GM12878 (cell line): ENCODE results near the gene KRI1. TPM values are rescaled to one million over a fixed set of nuclear protein-coding genes. Genes with fewer than 3 reads are reported as not detected.

Experiments
- ATAC-seq: fragments of 200-7000 bp; cut with Tn5 transposase; 3 replicates; pipeline ENCODE4 v1.9.1; 2020; ENCODE audit warnings: mild to moderate bottlenecking, moderate library complexity
- BruUV-seq: library from RNA; stranded (reverse); fragments of 400-500 nt; replicated peaks from 2 replicates; lab custom pipeline; 2021; lab: Mats Ljungman, UMichigan
- CTCF ChIA-PET: fragments of 300-600 bp; sonication (Branson Sonifier 250); formaldehyde crosslinking; extraction: SDS; loops from one replicate; lab custom pipeline; 2021; ENCODE audit warnings: inconsistent platforms; lab: Yijun Ruan, JAX
- POLR2A ChIA-PET: fragments of 350-600 bp; formaldehyde crosslinking; extraction: SDS; loops from one replicate; lab custom pipeline; 2021; ENCODE audit warnings: inconsistent platforms; lab: Charles Lee
- RAD21 ChIA-PET: fragments of 300-600 bp; sonication (Branson Sonifier 250); formaldehyde crosslinking; loops from one replicate; lab custom pipeline; 2023; ENCODE audit warnings: antibody characterized with exemption; ENCODE audit not compliant: unreplicated experiment; lab: Charles Lee
- SMC1A ChIA-PET: fragments of 300-600 bp; sonication (Branson Sonifier 250); formaldehyde crosslinking; loops from one replicate; lab custom pipeline; 2023; ENCODE audit not compliant: unreplicated experiment, uncharacterized antibody; lab: Charles Lee
- DNase-seq: peaks from one replicate; pipeline ENCODE4 v3.0.0-alpha.2; 2011; ENCODE audit warnings: low read depth, low spot score
- FAIRE-seq: peaks from 3 replicates; lab custom pipeline; 2011; peaks lifted over from hg19 to GRCh38; lab: Jason Lieb, UNC
- H2AFZ ChIP-seq: 2 replicates; pipeline ENCODE4 v1.6.0; 2011; ENCODE audit warnings: low read depth, low read length, control low read depth; ENCODE audit not compliant: control insufficient read depth
- H3K27ac ChIP-seq: 2 replicates; pipeline ENCODE4 v1.5.1; 2011; ENCODE audit warnings: control low read depth; ENCODE audit not compliant: control insufficient read depth, insufficient read depth
- H3K27me3 ChIP-seq, 2 experiments: replicated peaks in 1 of 2; 2 replicates each; pipeline versions ENCODE4 v1.6.0 to v1.6.1; 2011; ENCODE audit warnings: low read length in 1 of 2; ENCODE audit not compliant: control insufficient read depth in 2 of 2, insufficient read depth in 2 of 2
- H3K36me3 ChIP-seq, 2 experiments: 2 replicates each; pipeline ENCODE4 v1.5.1; 2011; ENCODE audit warnings: low read length in 1 of 2; ENCODE audit not compliant: control insufficient read depth in 2 of 2, insufficient read depth in 2 of 2
- H3K4me1 ChIP-seq: 2 replicates; pipeline ENCODE4 v1.6.1; 2011; ENCODE audit warnings: mild to moderate bottlenecking, low read length, moderate library complexity, mixed read lengths; ENCODE audit not compliant: control insufficient read depth, insufficient read depth
- H3K4me2 ChIP-seq: 2 replicates; pipeline ENCODE4 v1.6.0; 2011; ENCODE audit warnings: control low read depth; ENCODE audit not compliant: control insufficient read depth, insufficient read depth
- H3K4me3 ChIP-seq: fragments of 200-600 bp; sonication (generic); 2 replicates; pipeline ENCODE4 v1.5.1; 2016
- H3K79me2 ChIP-seq: 2 replicates; pipeline ENCODE4 v1.6.0; 2011; ENCODE audit warnings: low read length; ENCODE audit not compliant: control insufficient read depth, insufficient read depth
- H3K9ac ChIP-seq: 2 replicates; pipeline ENCODE4 v1.8.0; 2011; ENCODE audit warnings: low read length, control low read depth, mixed read lengths; ENCODE audit not compliant: control insufficient read depth, insufficient read depth
- H3K9me3 ChIP-seq: replicated peaks from 3 replicates; pipeline ENCODE4 v1.5.1; 2011; ENCODE audit warnings: mild to moderate bottlenecking, low read length; ENCODE audit not compliant: control insufficient read depth, insufficient read depth
- H4K20me1 ChIP-seq: 2 replicates; pipeline ENCODE4 v1.6.0; 2011; ENCODE audit not compliant: control insufficient read depth, insufficient read depth
- BMI1 ChIP-seq: fragments of 450-650 bp; IDR thresholded peaks from 2 replicates; pipeline ENCODE4 v1.6.1; 2016; ENCODE audit warnings: mild to moderate bottlenecking, moderate library complexity, borderline replicate concordance
- BRCA1 ChIP-seq: IDR thresholded peaks from 2 replicates; pipeline ENCODE4 v1.6.1; 2011; ENCODE audit warnings: low read depth, low read length, improper control_type of control experiment
- CBX3 ChIP-seq: fragments of 200-600 bp; sonication (generic); IDR thresholded peaks from 2 replicates; pipeline ENCODE4 v1.6.1; 2016; ENCODE audit warnings: low read depth, borderline replicate concordance
- CREB1 ChIP-seq: IDR thresholded peaks from 2 replicates; pipeline ENCODE4 v1.6.1; 2012; ENCODE audit warnings: low read depth, mild to moderate bottlenecking, inconsistent platforms
- ESRRA ChIP-seq: IDR thresholded peaks from 2 replicates; pipeline ENCODE4 v1.6.1; 2012; ENCODE audit warnings: mild to moderate bottlenecking, low read length, improper control_type of control experiment
- FOXM1 ChIP-seq: IDR thresholded peaks from 2 replicates; pipeline ENCODE4 v1.6.1; 2012; ENCODE audit warnings: low read depth, mild to moderate bottlenecking, inconsistent platforms, low read length, moderate library complexity
- HCFC1 ChIP-seq: fragments of 150-350 bp; IDR thresholded peaks from 2 replicates; pipeline ENCODE4 v1.6.1; 2014; ENCODE audit warnings: low read length
- HDGF ChIP-seq: fragments of 450-650 bp; IDR thresholded peaks from 2 replicates; pipeline ENCODE4 v1.6.1; 2016; ENCODE audit warnings: antibody characterized with exemption
- IRF4 ChIP-seq: IDR thresholded peaks from 2 replicates; pipeline ENCODE4 v1.6.1; 2011; ENCODE audit warnings: low read depth, low read length
- KAT2A ChIP-seq: conservative IDR thresholded peaks from 2 replicates; pipeline ENCODE4 v1.6.1; 2011; ENCODE audit warnings: low read depth, low read length; ENCODE audit not compliant: control insufficient read depth
- MLLT1 ChIP-seq: fragments of 450-650 bp; IDR thresholded peaks from 2 replicates; pipeline ENCODE4 v1.6.1; 2016; ENCODE audit warnings: mild to moderate bottlenecking
- NBN ChIP-seq: fragments of 450-650 bp; IDR thresholded peaks from 2 replicates; pipeline ENCODE4 v1.6.1; 2016
- NFYA ChIP-seq: IDR thresholded peaks from 2 replicates; pipeline ENCODE4 v1.6.1; 2011; ENCODE audit warnings: low read depth, mild to moderate bottlenecking, low read length, improper control_type of control experiment, borderline replicate concordance
- NR2C1 ChIP-seq: fragments of 450-650 bp; IDR thresholded peaks from 2 replicates; pipeline ENCODE4 v1.6.1; 2017; ENCODE audit warnings: antibody characterized with exemption, mild to moderate bottlenecking, moderate library complexity
- POLR2AphosphoS5 ChIP-seq: IDR thresholded peaks from 2 replicates; pipeline ENCODE4 v1.6.1; 2011; ENCODE audit warnings: mild to moderate bottlenecking, low read length, inconsistent platforms
- PRDM15 ChIP-seq: fragments of 450-650 bp; formaldehyde crosslinking; IDR thresholded peaks from 2 replicates; pipeline ENCODE4 v1.4.0; 2020; ENCODE audit warnings: mild to moderate bottlenecking, moderate library complexity
- REST ChIP-seq: IDR thresholded peaks from 2 replicates; pipeline ENCODE4 v1.6.1; 2012; ENCODE audit warnings: mild to moderate bottlenecking, low read depth, low read length
- SP1 ChIP-seq: IDR thresholded peaks from one replicate; pipeline ENCODE4 v1.6.1; 2011; ENCODE audit warnings: low read depth, low read length
- SUZ12 ChIP-seq: fragments of 200-600 bp; sonication (generic); IDR thresholded peaks from one replicate; pipeline ENCODE4 v1.6.1; 2018; ENCODE audit warnings: antibody characterized with exemption, mild to moderate bottlenecking; ENCODE audit not compliant: unreplicated experiment
- TAF1 ChIP-seq: IDR thresholded peaks from 2 replicates; pipeline ENCODE4 v1.6.1; 2011; ENCODE audit warnings: mild to moderate bottlenecking, low read depth, low read length, borderline replicate concordance
- WGBS: methylation state at CpG from one replicate; pipeline ENCODE4 v1.1.6; 2016; ENCODE audit warnings: low lambda C conversion rate; ENCODE audit not compliant: insufficient replicate concordance, insufficient coverage; ENCODE audit errors: missing lambda C conversion rate; 5-methylcytosine and 5-hydroxymethylcytosine counted together
- in situ Hi-C: fragments of 300-500 bp; cut with MboI; formaldehyde crosslinking; loops from 9 replicates; pipeline ENCODE4 v1.14.3; 2018; ENCODE audit warnings: mixed read lengths
- intact Hi-C: fragments of 100-400 bp; cut with micrococcal nuclease; formaldehyde crosslinking; loops from one replicate; pipeline ENCODE4 v1.14.2; 2022; ENCODE audit not compliant: unreplicated experiment
- polyA plus RNA-seq, 11 experiments: library from polyadenylated mRNA; depleted of rRNA in 4 of 11; unstranded in 6 of 11; stranded (reverse) in 5 of 11; fragments of >200 nt; fragmentation: Nextera tagmentation in 4 of 11; fragmentation: Illumina TruSeq in 1 of 11; extraction: Ambion mirVana in 4 of 11; extraction: Trizol in 1 of 11; gene quantifications; 1 replicate in 1 of 11; 2 replicates in 10 of 11; pipeline versions ENCODE4 v1.2.1 to v1.2.3, GENCODE V29; 2011 to 2016; ENCODE audit warnings: inconsistent platforms in 2 of 11, missing spikeins in 2 of 11, low read depth in 1 of 11
- total RNA-seq, 4 experiments: library from RNA; depleted of rRNA in 3 of 4; stranded (reverse); fragments of >200 nt in 3 of 4; fragmentation: Illumina TruSeq in 1 of 4; extraction: Trizol in 1 of 4; gene quantifications; 2 replicates each; pipeline versions ENCODE4 v1.2.1 to v1.2.3, GENCODE V29; 2013 to 2021

The KRI1 gene
- total and polyA plus RNA-seq, 10 of the 15 experiments (the other 5 are each of a cell fraction or from before 2014, with no cell fraction given), result 0.98 to 42.5 (median 24.7) TPM

GRCh38 chr19:10516064-10516385 is 49.8 kb downstream of the KRI1 start:
- H3K9me3 ChIP-seq, result no peaks in the 10 kb centered on the region
- no peak for FAIRE-seq
- ChIA-PET RAD21 (no interaction called here), POLR2A (no interaction called here), SMC1A (no interaction called here), CTCF (interaction anchor here (0.8 kb wide), 1 partner anchor 296 kb away, joined by 3 read pairs; no protein-coding TSS in a partner anchor)
- H4K20me1 ChIP-seq, result no peaks in the 10 kb centered on the region
- no peak for DNase-seq
- ATAC-seq, result no peak
- no TSS peak for BruUV-seq
- no peak overlapping the region for H3K4me2 ChIP-seq
- H3K4me3 ChIP-seq, result no peak overlapping the region
- no peaks in the 10 kb centered on the region for H3K36me3 ChIP-seq
- intact Hi-C loops (no loop called here), in situ Hi-C loops (no loop called here)
- no peak overlapping the region for H3K27ac ChIP-seq
- H3K79me2 ChIP-seq, result no peaks in the 10 kb centered on the region
- H3K4me1 ChIP-seq, result peaks cover 11% of the 10 kb centered on the region
- TF ChIP-seq IRF4 (no peak), REST (no peak), HCFC1 (no peak), SUZ12 (no peak), NFYA (no peak), CREB1 (no peak), HDGF (no peak), POLR2AphosphoS5 (no peak), KAT2A (no peak), CBX3 (no peak), NR2C1 (no peak), MLLT1 (no peak), PRDM15 (CRISPR knock-in tag) (no peak), FOXM1 (no peak), SP1 (no peak), TAF1 (no peak), BMI1 (no peak), BRCA1 (no peak), NBN (no peak), ESRRA (no peak)
- peaks cover 12 to 26% of the 10 kb centered on the region in 2 experiments for H3K27me3 ChIP-seq
- no peak overlapping the region for H2AFZ ChIP-seq
- 75% methylated on average over 5 of the region's 5 CpGs for WGBS
- H3K9ac ChIP-seq, result no peak overlapping the region
